Muscle of back (tissue), 11 donors: ENCODE results near the gene MEN1. TPM values are rescaled to one million over a fixed set of nuclear protein-coding genes. Genes with fewer than 3 reads are reported as not detected.

Experiments
- DNase-seq, 3 donors: peaks; one replicate each; pipeline versions ENCODE4 v3.0.0 to v3.0.0-alpha.2; 2013
- polyA plus RNA-seq, 10 donors: library from polyadenylated mRNA; unstranded; fragments of 120-200 nt; gene quantifications; one replicate each; pipeline ENCODE4 v1.2.1, GENCODE V29; 2013; ENCODE audit not compliant: insufficient read length in 10 of 10

The MEN1 gene
- polyA plus RNA-seq, 10 donors: 15.3 to 26.0 (median 20.3) TPM

GRCh38 chr11:64764753-64765152 is 45.6 kb downstream of the MEN1 start:
- no peak for DNase-seq

- DNase-seq: no peak
These were observed 46.2 kb downstream of the MEN1 start for GRCh38 chr11:64764040-64764611.

- DNase-seq: no peak
These were observed 46.8 kb downstream of the MEN1 start for GRCh38 chr11:64763526-64764039.

- peak in 1 of 3 donors; percentile 48 for DNase-seq
These were observed 47.5 kb downstream of the MEN1 start for GRCh38 chr11:64762674-64763525.

- DNase-seq: peak in 1 of 3 donors; percentile 55
These were observed 48.1 kb downstream of the MEN1 start for GRCh38 chr11:64762277-64762673.

GRCh38 chr11:64760759-64761420 is 49.5 kb downstream of the MEN1 start:
- no peak for DNase-seq

- DNase-seq: peak; percentile 83 to 95 (median 89)
These were observed 50.3 kb downstream of the MEN1 start, which contains the start of gene PYGM for GRCh38 chr11:64759722-64760719. PYGM (minus strand) TSS chr11:64759974; CDS start chr11:64759898, 76 bp downstream.

GRCh38 chr11:64759131-64759721 is 51.1 kb downstream of the MEN1 start:
- peak in 2 of 3 donors; percentile 27 to 47 for DNase-seq

- no peak for DNase-seq
These were observed 51.8 kb downstream of the MEN1 start for GRCh38 chr11:64758330-64759079.

- DNase-seq: no peak
These were observed 52.6 kb downstream of the MEN1 start for GRCh38 chr11:64757549-64758329.

- DNase-seq: no peak
These were observed 54.5 kb downstream of the MEN1 start for GRCh38 chr11:64755681-64756361.

- no peak for DNase-seq
These were observed 55.3 kb downstream of the MEN1 start for GRCh38 chr11:64754919-64755662.

- DNase-seq: no peak
These were observed 56.0 kb downstream of the MEN1 start for GRCh38 chr11:64754124-64754918.
